AG08395 (cell line): ENCODE measurements around the gene GAPDHS.
A peak's percentile ranks its signal among the peaks of the same experiment; 100 is the strongest.

Source experiments
- DNase-seq: peaks from one replicate; pipeline ENCODE4 v3.0.0; 2012; ENCODE audit warnings: mixed read lengths, low spot score

GAPDHS gene

GRCh38 chr19:35533201-35533821 is at the start of gene GAPDHS:
Gene GAPDHS, plus strand, starts transcription at chr19:35533456. Its CDS starts 72 bp downstream, at chr19:35533528.
- no peak for DNase-seq

GRCh38 chr19:35484252-35485036 is 48.8 kb upstream of the GAPDHS start:
- no peak for DNase-seq

- DNase-seq, result no peak
Observed at GRCh38 chr19:35486268-35486708, 47.0 kb upstream of the GAPDHS start.

- no peak for DNase-seq
Observed at GRCh38 chr19:35487656-35488182, 45.5 kb upstream of the GAPDHS start.

- no peak for DNase-seq
Observed at GRCh38 chr19:35488677-35489076, 44.6 kb upstream of the GAPDHS start.

- DNase-seq, result no peak
Observed at GRCh38 chr19:35490364-35490763, 42.9 kb upstream of the GAPDHS start, which contains the start of gene KRTDAP. Gene KRTDAP, minus strand, starts transcription at chr19:35490464. Its CDS starts 22 bp downstream, at chr19:35490442.

- no peak for DNase-seq
Observed at GRCh38 chr19:35491836-35492360, 41.4 kb upstream of the GAPDHS start.

- no peak for DNase-seq
Observed at GRCh38 chr19:35493971-35494370, 39.3 kb upstream of the GAPDHS start.

- DNase-seq, result peak; percentile 91
Observed at GRCh38 chr19:35495107-35496064, 37.9 kb upstream of the GAPDHS start.

- no peak for DNase-seq
Observed at GRCh38 chr19:35497406-35497805, 35.9 kb upstream of the GAPDHS start.

GRCh38 chr19:35498220-35498619 is 35.0 kb upstream of the GAPDHS start:
- no peak for DNase-seq

- DNase-seq, result no peak
Observed at GRCh38 chr19:35498984-35499527, 34.2 kb upstream of the GAPDHS start.

- DNase-seq, result no peak
Observed at GRCh38 chr19:35500611-35501010, 32.6 kb upstream of the GAPDHS start.

GRCh38 chr19:35501684-35502083 is 31.6 kb upstream of the GAPDHS start:
- no peak for DNase-seq

GRCh38 chr19:35502751-35503150 is 30.5 kb upstream of the GAPDHS start:
- no peak for DNase-seq

- no peak for DNase-seq
Observed at GRCh38 chr19:35506011-35506410, 27.2 kb upstream of the GAPDHS start.

- no peak for DNase-seq
Observed at GRCh38 chr19:35507561-35507960, 25.7 kb upstream of the GAPDHS start.

- DNase-seq, result no peak
Observed at GRCh38 chr19:35508129-35508528, 25.1 kb upstream of the GAPDHS start.

- DNase-seq, result no peak
Observed at GRCh38 chr19:35509018-35509652, 24.1 kb upstream of the GAPDHS start.

GRCh38 chr19:35509861-35510625 is 23.2 kb upstream of the GAPDHS start:
- DNase-seq, result peak; percentile 77
